ENCODE results near the gene NSD2.
A peak's percentile ranks its signal among the peaks of the same experiment; 100 is the strongest.

Gene NSD2

GRCh38 chr4:1851575-1852410, 19.4 kb upstream of the NSD2 start:
- Mint-ChIP-seq H3K27ac (no peak overlapping the region), H3K4me3 (no peak overlapping the region), H3K27me3 (no peaks in the 10 kb centered on the region), H3K9me3 (no peaks in the 10 kb centered on the region), H3K36me3 (peaks cover 4 to 24% of the 10 kb centered on the region in 2 donors), H3K4me1 (peaks cover 21 to 49% of the 10 kb centered on the region in 2 donors)
- DNase-seq (no peak), ATAC-seq (replicated peaks) (no peak)

DNA sequence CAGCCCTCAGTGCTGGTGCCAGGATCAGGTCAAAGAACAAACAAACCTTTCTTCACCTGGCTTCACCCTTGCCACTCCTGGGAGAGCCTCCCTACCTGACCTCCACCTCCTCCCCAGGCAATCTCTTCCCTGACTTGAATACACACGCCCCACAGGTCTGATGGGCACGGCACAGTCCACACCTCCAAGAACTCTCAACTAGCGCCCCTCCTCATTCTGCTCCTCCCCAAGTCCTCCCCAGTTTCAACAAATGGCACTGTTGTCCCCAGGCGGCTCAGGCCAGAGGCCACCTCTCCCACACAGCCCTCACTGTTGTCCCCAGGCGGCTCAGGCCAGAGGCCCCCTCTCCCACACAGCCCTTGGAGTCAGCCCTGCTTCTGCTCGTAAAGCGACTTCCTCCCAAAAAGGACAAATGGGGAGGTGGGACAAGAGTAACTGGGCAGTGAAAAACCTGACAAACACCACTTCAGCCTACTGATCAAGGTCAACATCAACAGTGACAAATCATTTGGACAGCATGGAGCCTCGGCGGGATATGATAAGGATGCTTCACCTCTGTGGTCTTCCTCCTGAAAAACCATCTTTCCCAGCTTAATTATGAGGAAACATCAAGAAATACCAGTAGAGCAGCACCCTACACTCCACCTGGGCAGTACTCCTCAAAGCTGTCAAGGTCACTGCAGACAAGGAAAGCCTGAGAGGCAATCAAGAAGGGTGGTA, 18.1 kb upstream of the NSD2 start:
- DNase-seq (no peak), ATAC-seq (replicated peaks) (no peak)
- peaks cover 26 to 52% of the 10 kb centered on the region in 2 donors for H3K4me1 Mint-ChIP-seq
- no peak overlapping the region for H3K4me3 Mint-ChIP-seq
- no peak overlapping the region for H3K27ac Mint-ChIP-seq
- H3K27me3 Mint-ChIP-seq, result no peaks in the 10 kb centered on the region
- peaks cover 0 to 16% of the 10 kb centered on the region in 2 donors for H3K36me3 Mint-ChIP-seq
- H3K9me3 Mint-ChIP-seq, result no peaks in the 10 kb centered on the region

GRCh38 chr4:1854752-1855151, 16.4 kb upstream of the NSD2 start:
- peak overlapping the region; percentile 75 for H3K27ac Mint-ChIP-seq
- ATAC-seq (replicated peaks) (no peak), DNase-seq (no peak)
- no peaks in the 10 kb centered on the region for H3K27me3 Mint-ChIP-seq
- peaks cover 0 to 16% of the 10 kb centered on the region in 2 donors for H3K36me3 Mint-ChIP-seq
- peak overlapping the region; percentile 85 to 91 for H3K4me3 Mint-ChIP-seq
- peaks cover 27 to 52% of the 10 kb centered on the region in 2 donors for H3K4me1 Mint-ChIP-seq
- no peaks in the 10 kb centered on the region for H3K9me3 Mint-ChIP-seq

DNA sequence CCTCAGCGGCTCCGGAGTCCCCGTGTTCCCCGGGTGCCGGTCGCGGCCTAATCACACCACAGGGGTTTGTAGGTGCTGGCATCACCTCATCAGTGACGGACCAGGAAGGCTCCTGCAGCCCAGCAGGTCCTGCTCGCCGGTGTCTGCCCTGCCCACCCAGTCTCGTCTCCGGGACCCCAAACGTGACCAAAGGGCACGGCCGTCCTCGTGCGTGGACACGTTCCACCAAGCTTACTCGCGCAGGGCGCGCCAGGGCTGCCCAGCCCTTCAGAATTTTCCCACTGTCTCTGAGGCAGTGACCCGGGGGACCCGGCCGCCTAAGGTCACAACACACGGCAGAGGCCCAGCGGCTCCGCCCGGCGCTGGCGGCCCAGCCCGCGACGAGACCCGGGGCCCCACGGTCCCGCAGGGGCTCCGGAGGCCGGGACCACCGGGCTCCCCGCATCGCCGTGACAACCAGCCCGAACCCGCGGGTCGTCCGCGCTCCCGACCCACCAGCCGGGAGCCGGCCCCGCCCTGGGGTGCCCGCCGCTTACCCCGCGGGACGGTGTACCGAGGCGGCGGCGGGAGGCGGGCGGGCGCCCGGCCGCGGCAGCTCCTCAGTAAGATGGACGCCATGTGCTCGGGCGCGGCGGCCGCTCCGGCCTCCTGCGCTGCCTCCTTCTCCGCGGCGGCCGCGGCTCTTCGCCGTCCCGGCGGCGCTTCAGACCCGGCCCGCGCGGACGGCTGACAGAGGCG, 15.7 kb upstream of the NSD2 start:
- Mint-ChIP-seq H3K4me1 (peaks cover 27 to 52% of the 10 kb centered on the region in 2 donors), H3K27ac (peak overlapping the region; percentile 94), H3K9me3 (no peaks in the 10 kb centered on the region), H3K27me3 (no peaks in the 10 kb centered on the region), H3K36me3 (peaks cover 0 to 16% of the 10 kb centered on the region in 2 donors), H3K4me3 (peak overlapping the region; percentile 86 to 91)
- DNase-seq (peak; percentile 7), ATAC-seq (replicated peaks) (peak; percentile 46 to 52)

DNA sequence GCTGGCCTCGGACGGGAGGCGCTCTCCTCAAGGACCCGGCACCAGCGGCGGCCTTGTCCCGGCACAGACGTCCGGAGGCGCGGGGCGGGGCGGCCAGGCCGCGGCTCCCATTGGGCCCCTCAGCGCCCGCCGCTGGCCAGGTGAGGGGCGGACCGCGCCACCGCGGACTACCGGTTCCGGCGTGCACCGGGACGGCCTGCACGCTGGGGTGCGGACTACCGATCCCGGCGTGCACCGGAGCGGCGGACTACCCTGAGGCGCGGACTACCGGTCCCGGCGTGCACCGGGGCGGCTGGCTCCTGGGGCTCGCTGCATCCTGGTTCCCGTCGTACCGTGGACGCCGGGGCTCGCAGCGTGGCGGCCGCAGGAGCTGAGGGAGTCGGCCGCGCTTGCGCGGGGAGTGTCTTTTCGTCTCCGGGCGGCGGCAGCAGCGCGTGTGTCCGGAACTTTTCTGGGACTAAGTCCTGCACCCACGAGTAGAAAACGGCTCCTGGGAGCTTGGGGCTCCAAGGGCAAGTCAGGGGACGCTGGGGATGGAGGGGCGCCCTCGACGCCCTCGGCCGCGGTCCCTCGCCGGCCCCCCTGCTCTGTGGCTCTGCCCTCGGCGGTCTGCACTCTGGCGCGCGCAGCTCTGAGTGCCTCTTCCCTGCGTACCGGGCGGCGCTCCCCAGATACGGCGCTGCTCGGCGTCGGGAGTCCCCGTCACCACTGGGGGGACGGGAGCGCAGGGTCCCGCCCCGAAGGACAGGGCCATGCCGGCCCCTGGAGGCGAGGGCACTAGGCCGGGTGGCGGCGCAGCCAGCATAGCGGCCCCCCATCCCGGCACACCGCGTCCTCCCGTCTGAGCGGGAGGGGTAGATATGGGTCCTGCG, 14.9 kb upstream of the NSD2 start, which contains the start of gene LETM1:
Gene LETM1, minus strand, starts transcription at position 86 of the 872 bp plus-strand sequence. CDS start 206 bp downstream, outside the sequence.
- Mint-ChIP-seq H3K4me3 (peak within 1 kb of the TSS; percentile 86 to 91), H3K4me1 (peaks cover 28 to 50% of the 10 kb centered on the region in 2 donors), H3K27ac (peak within 1 kb of the TSS; percentile 94), H3K9me3 (no peaks in the 10 kb centered on the region), H3K27me3 (no peaks in the 10 kb centered on the region), H3K36me3 (peaks cover 0 to 16% of the 10 kb centered on the region in 2 donors)
- peak; percentile 92 to 94 for ATAC-seq (replicated peaks)
- DNase-seq, result peak; percentile 94

GRCh38 chr4:1856943-1857699, 14.1 kb upstream of the NSD2 start:
- ATAC-seq (replicated peaks) (no peak), DNase-seq (no peak)
- Mint-ChIP-seq H3K4me3 (peak overlapping the region; percentile 86 to 91), H3K27ac (peak overlapping the region; percentile 88), H3K9me3 (no peaks in the 10 kb centered on the region), H3K36me3 (peaks cover 0 to 10% of the 10 kb centered on the region in 2 donors), H3K4me1 (peaks cover 29 to 50% of the 10 kb centered on the region in 2 donors), H3K27me3 (no peaks in the 10 kb centered on the region)

- H3K9me3 Mint-ChIP-seq, result no peaks in the 10 kb centered on the region
- H3K4me1 Mint-ChIP-seq, result peaks cover 31 to 50% of the 10 kb centered on the region in 2 donors
- H3K36me3 Mint-ChIP-seq, result peaks cover 0 to 8% of the 10 kb centered on the region in 2 donors
- H3K27me3 Mint-ChIP-seq, result no peaks in the 10 kb centered on the region
- no peak for DNase-seq
- no peak for ATAC-seq (replicated peaks)
- no peak overlapping the region for H3K27ac Mint-ChIP-seq
- no peak overlapping the region for H3K4me3 Mint-ChIP-seq
These were observed 13.3 kb upstream of the NSD2 start for GRCh38 chr4:1857931-1858330.

GRCh38 chr4:1859389-1859753, 11.8 kb upstream of the NSD2 start:
- Mint-ChIP-seq H3K9me3 (no peaks in the 10 kb centered on the region), H3K36me3 (no peaks in the 10 kb centered on the region), H3K27me3 (no peaks in the 10 kb centered on the region), H3K4me3 (no peak overlapping the region), H3K27ac (no peak overlapping the region), H3K4me1 (peaks cover 28 to 46% of the 10 kb centered on the region in 2 donors)
- DNase-seq, result no peak
- ATAC-seq (replicated peaks), result no peak

GRCh38 chr4:1862055-1862911, 8.9 kb upstream of the NSD2 start:
- DNase-seq, result no peak
- H3K27ac Mint-ChIP-seq, result no peak overlapping the region

DNA sequence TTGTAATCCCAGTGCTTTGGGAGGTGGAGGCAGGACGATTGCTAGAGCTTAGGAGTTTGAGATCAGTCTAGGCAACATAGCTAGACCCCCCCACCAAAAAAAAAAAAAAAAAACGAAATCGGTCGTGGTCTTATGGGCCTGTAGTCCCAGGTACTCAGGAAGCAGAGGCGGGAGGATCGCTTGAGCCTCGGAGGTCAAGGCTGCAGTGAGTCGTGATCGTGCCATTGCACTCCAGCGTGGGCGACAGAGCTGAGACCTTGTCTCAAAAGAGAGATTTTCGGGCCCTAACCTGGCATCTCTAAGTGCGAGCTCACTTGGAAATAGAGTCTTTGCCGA, 8.3 kb upstream of the NSD2 start:
- Mint-ChIP-seq H3K9me3 (no peaks in the 10 kb centered on the region), H3K27me3 (no peaks in the 10 kb centered on the region), H3K36me3 (no peaks in the 10 kb centered on the region), H3K27ac (no peak overlapping the region), H3K4me1 (peaks cover 22 to 30% of the 10 kb centered on the region in 2 donors), H3K4me3 (peak overlapping the region; percentile 43 to 50)
- DNase-seq, result no peak
- no peak for ATAC-seq (replicated peaks)

More at GRCh38 chr4:1862055-1862911, 8.9 kb upstream of the NSD2 start:
- Mint-ChIP-seq H3K4me3 (peak overlapping the region; percentile 69 to 83), H3K4me1 (peaks cover 26 to 33% of the 10 kb centered on the region in 2 donors), H3K9me3 (no peaks in the 10 kb centered on the region), H3K27me3 (no peaks in the 10 kb centered on the region), H3K36me3 (no peaks in the 10 kb centered on the region)
- peak; percentile 52 to 65 for ATAC-seq (replicated peaks)

DNA sequence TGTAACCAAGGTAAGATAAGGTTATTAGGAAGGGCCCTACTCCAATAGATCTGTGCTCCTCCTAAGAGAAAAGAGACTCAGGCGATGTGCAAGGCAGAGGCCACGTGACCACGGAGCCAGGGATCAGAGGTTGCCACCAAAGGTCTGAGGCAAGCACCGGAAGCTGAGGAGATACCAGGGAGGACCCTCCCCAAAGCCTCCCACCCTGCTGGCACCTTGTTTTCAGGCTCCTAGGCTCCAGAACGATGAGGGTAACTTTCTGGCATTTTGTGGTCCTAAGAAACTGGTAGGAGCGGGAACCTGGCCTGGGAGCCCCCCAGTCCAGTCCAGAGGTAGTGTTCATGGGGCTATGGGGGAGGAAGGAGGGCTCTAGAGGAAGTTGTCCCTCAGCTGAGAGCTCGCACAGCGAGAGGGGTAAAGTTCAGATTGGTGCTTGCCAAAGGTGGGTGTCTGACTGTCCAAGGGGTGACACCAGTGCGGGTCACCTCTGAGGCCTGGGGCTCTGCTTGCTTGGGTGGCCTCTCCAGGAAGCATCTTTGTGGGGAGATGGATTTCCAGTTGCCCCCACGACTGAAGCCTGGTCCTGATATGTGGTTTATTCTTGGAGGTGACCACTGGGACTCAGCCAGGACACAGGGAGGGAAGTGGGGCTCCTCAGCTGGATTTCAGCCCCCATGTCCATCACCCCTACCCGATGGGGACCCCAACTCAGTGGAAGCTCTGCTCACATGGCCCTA, 7.7 kb upstream of the NSD2 start:
- Mint-ChIP-seq H3K4me1 (peaks cover 22 to 30% of the 10 kb centered on the region in 2 donors), H3K36me3 (no peaks in the 10 kb centered on the region), H3K4me3 (no peak overlapping the region), H3K27me3 (no peaks in the 10 kb centered on the region), H3K9me3 (no peaks in the 10 kb centered on the region), H3K27ac (no peak overlapping the region)
- no peak for ATAC-seq (replicated peaks)
- DNase-seq, result no peak

Data from stimulated activated naive B cell treated with anti-CD40 and anti-IgM and Interleukin-4, amounts not matched to agents 10 μg/mL and 1 μg/mL and 100 μg/mL, for 72 hours (primary cell).